GM19025 (cell line): ENCODE results near the gene AP5S1.

Experiments used
- ATAC-seq: cut with Tn5 transposase; IDR thresholded peaks from one replicate; pipeline ENCODE4 v1.9.1; 2021; ENCODE audit warnings: mild to moderate bottlenecking, low read depth, moderate library complexity; ENCODE audit not compliant: unreplicated experiment

Gene AP5S1

GRCh38 chr20:3873507-3873906 is 53.2 kb downstream of the AP5S1 start:
- no peak for ATAC-seq

GRCh38 chr20:3874194-3874844 is 54.0 kb downstream of the AP5S1 start:
- ATAC-seq, result no peak

DNA sequence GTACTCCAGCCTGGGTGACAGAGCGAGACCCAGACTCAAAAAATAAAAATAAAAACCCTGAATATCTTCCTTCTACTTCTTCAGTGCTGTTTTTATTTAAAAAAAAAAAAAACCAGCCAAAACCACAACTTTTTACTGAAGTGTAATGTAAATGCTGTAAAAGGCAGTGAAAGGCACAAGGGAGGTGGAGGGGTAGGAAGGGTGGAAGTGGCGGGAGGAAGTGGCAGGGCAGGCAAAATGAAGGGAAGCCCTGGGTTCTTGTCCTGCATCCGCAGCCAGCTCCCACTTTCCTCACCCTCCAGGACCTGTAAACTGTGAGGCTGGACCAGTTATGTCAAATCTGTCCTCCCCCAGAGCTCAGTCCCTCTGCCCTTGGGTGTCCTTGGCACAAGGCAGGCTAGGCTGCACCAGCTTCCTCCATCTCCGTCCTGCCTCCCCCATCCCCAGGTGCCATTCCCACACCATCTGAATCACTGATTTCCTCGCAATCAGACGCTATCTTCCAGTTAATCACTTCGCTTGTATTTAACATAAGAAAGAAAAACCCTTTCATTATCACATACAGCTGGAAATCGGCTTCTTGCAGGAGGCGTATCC is 55.1 kb downstream of the AP5S1 start:
- ATAC-seq, result no peak

GRCh38 chr20:3876000-3876399 is 55.7 kb downstream of the AP5S1 start:
- ATAC-seq, result no peak

GRCh38 chr20:3876676-3877075 is 56.3 kb downstream of the AP5S1 start:
- no peak for ATAC-seq
